Measurements from ENCODE around the gene PHF3.

DNA sequence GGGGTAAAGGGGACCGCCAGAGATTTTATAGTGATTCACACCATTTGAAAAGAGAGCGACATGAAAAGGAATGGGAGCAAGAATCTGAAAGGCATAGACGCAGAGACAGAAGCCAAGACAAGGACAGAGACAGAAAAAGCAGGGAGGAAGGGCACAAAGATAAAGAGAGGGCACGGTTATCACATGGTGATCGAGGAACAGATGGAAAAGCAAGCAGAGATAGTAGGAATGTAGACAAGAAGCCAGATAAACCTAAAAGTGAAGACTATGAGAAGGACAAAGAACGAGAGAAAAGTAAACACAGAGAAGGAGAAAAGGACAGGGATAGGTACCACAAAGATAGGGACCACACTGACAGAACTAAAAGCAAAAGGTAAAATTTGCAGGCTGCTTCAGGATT, 77.7 kb downstream of the PHF3 start:
- TF ChIP-seq CTCF (IDR thresholded peaks at IDR 0.05 in 4 of 5, conservative IDR thresholded peaks at IDR 0.05 in 1 of 5), result no peak
- TF ChIP-seq POLR2A (IDR thresholded peaks at IDR 0.05), result no peak
